NCI-H446 (cell line): ENCODE results near the gene BHMT2.

Experiments
- DNase-seq, 2 experiments: peaks; one replicate each; lab custom pipeline; 2025; lab: John Stamatoyannopoulos, UW

The BHMT2 gene

GRCh38 chr5:79070350-79070667, 742 bp downstream of the BHMT2 start:
- DNase-seq, result no peak

DNA sequence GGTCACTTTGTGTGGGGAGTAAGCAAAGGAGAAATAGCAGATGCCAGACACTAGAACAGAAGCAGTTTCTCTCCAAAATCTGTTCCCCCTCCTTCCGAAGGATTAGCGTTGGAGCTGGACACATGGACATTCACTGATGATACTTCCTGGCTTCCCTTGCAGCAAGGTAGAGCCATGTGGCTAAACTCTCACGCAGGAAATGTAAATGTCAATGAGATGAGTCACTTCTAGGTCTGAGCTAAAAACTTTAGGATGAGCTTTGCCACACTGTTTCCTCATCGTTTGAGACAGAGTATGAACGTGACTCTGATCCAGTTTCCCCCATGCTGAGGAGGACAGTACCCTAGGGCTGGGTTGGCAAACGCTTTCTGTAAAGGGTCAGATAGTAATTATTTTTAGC, 5.1 kb downstream of the BHMT2 start:
- DNase-seq, result no peak

DNA sequence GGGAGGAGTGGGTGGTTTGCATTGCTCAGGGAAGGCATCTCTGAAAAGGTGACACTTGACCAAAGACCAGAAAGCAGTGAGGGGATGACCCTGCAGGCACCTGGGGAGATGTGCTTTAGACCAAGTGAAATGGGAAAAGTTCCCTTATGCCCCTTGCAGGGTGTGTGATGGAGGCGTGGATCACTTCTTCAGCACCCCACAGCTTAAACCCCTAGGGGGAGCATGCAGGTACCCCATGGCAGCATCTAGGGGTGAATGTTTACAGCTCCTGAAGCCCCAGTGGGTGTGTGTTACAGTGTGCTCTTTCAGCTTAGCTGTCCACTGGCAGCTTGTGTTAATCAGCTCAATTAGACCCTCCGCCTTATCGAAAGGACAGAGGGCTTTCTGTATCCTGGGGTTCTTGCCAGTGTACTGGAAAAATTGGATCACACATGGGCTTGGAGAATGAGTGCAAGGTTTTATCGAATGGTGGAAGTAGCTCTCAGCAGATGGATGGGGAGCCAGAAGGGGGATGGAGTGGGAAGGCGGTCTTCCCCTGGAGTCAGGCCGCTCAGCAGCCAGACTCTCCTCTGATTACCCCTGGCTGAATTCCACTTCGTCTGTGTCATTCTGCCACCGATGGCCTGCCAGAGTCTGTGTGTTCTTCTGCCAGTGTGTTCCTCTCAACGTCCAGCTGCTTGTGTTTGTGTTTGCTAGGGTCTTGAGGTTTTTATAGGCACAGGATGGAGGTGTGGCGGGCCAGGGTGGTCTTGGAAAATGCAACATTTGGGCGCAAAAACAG, 6.3 kb downstream of the BHMT2 start:
- peak; percentile 33 to 79 for DNase-seq

GRCh38 chr5:79076819-79077218, 7.3 kb downstream of the BHMT2 start:
- no peak for DNase-seq

- DNase-seq, result no peak
Observed at GRCh38 chr5:79077680-79078365, 8.3 kb downstream of the BHMT2 start.

DNA sequence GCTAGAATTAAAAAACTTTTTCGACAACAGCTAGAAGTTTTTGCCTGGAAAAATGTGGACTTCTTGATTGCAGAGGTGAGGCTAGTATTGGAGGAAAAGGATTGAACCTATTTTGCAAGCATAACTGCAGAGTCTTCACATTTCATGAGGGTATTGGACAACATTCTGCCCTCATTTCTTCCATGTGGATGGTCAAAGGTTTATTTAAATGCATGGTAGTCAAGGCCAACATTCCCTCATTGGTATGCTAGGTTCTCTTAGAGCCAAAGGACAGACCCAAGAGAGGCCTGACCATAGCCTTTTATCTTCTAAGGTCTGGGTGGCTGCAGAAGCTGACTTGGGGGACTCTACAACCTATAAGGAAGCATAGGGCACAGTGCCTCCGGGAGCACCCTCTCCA, 11.2 kb downstream of the BHMT2 start:
- DNase-seq, result no peak

DNA sequence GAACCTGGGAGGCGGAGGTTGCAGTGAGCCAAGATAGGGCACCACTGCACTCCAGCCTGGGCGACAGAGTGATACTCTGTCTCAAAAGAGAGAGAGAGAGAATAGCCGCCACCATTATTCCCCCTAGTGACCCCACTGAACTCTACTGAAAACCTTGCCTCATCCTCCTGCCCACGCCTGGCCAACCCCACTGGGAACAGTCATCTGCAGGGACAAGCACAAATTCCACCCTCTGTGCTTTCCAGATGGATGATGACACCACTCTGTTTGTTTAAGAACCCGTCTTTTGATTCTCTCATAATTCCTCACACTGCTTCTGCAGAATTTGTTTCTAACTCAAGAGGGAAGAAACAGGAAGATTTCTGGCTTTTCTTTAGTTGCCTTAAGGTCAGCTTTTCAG, 12.2 kb downstream of the BHMT2 start:
- no peak for DNase-seq

DNA sequence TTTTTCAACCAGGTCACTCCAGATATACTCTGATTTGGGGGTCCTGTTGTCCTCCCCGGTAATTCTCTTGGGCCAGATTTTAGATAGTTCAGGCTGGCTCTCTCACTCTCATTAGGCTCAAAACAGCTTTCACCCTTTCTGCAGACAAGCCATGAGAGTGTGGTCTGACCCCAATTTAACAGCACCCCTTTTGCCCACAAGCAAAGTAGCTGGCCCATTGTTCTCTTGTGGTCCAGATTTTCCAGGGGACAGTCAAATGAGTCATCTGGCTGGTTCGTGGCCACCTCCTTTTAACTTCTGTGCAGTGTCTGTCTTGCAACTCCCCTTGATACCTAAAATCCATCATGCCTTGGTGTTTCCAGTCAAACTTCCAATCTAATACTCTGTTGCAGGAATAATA, 16.5 kb downstream of the BHMT2 start:
- no peak for DNase-seq

DNA sequence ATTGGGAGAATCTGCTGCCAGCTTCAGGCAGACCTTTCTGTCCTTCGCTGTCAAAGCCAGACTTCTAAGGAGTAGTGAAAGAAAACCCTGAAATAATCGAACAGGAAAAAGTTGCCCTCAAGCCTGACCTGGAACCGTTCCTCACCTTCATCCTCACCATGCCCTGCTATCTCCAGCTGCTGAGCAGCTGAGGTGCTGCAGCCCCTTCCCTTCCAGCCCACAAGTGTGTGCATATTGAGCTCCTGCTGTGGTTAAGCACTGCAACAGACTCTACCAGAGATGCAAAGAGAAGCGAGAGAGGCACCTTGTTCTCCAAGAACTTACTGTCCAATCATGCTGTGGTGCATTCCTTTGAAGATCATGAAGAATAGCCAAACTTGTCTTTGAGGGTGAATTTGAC, 18.9 kb downstream of the BHMT2 start:
- no peak for DNase-seq

DNA sequence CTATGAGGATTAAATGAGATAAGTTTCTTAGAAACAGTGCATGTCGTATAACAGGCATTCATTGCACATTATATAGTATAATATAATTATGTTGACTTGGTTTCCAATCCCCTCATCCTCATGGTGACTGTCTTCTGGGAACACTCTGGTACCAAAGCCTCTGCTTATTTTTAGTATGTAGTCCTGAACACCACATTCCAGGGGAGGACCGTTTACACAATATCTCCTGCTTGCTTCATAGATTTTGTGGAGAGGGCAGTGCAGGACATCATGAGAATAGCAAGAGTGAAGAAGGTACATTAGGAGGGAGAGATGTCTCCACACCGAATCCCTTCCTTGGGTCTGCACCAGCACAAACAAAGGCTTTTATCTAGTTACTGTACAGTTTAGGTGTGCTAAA, 21.5 kb downstream of the BHMT2 start:
- no peak for DNase-seq

GRCh38 chr5:79093762-79094161, 24.2 kb downstream of the BHMT2 start:
- peak in 1 of 2 experiments; percentile 70 for DNase-seq

DNA sequence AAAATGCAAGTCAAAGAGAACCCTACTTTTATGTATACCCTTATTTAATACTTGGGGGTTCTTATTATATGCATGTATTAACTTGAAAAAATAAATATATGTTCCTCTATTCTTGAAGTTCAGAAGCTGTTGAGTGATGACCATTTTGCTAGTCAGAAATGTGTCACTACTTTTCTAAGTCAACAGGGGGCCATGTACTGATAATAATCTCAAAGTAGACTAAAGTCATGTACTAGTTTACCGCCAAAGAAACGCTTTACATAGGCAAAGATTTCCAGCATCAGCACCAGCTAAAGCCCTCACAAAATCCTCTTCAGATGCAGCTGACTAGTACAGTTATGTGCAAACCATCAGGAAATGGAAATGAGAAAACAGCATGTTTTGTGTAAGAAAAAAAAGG, 36.3 kb downstream of the BHMT2 start:
- no peak for DNase-seq

DNA sequence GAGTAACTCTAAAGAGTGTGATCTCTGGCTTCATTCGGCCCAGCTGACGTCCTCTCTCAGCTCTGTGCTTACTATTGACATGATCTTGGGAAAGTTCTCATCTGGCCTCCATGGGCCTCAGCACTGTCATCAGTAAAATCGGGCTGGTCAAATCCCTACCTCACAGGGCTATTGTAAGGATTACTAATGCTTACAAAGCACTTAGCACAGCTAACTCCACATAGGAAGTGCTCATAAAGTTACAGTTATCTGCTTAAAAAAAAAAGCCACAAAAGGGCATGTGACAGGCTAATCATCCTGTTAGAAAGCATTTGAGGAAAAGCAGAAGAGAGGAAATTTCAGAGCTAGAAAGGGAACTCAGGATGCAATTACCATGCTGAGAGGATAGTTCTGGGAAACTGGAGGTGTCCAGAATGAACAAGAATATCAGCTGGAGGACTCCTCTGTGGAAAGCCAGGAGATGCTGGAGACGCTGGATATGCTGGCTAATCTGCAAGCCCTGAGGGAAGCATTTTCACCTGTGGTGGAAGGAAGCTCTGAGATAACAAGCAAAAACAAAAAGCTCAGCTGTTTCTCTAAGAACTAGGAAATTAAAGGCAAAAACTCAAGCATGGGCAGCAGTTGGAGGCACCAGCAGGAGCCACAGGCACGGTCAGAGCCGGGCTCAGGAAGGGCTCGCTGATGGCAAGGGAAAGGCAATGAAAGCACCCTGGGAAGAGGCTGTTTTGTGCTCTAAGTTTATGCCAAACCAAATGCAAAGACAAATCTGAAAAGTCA, 37.6 kb downstream of the BHMT2 start:
- DNase-seq, result no peak

GRCh38 chr5:79108086-79108485, 38.5 kb downstream of the BHMT2 start:
- DNase-seq, result no peak

GRCh38 chr5:79108792-79109191, 39.2 kb downstream of the BHMT2 start:
- DNase-seq, result no peak

DNA sequence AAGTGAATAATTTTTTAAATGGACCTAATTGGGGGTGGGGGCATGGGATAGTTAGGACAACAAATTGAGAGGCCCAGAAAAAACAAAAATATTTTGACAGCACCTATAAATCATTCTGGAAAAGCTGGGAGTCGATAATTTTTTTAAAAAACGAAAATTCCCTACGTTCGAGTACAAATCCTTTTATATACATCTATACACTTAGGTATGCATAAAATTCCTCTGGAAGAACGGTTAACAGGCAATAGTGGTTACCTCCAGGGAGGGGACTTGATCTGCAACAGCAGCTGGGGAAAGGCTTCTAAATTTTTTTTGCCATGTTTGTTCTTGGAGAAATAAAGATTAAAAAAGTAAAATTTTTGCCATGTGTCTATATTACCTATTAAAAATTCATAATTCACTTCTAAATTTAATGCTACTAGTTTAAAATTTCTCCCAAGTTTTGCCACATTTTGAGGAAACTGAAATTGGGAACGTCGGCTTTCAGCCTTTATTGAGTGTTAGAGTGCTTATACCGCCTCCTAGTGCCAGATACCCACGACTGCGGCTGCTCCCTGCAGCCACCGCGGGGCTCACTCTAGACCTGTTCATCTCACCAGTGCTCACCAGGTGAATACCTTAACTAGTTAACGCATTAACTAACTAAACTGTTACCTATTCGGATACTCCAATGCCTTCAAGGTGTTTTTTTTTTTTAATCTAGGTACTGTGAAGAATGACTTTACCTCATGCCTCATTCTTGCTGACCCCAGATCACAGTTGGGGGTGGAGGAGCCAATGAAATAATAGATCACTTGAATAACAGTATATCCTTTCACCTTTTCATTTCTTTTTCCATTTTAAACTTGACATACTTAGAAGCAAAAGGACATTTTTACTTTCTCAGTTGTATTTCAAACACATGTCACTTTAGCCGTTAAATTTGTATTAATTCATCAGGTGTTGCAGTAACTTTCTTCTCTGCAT, 40.2 kb downstream of the BHMT2 start:
- no peak for DNase-seq

GRCh38 chr5:79111387-79111959, 41.9 kb downstream of the BHMT2 start, which contains the start of gene BHMT:
BHMT (plus strand) TSS chr5:79111809; CDS start chr5:79111886, 77 bp downstream.
- no peak for DNase-seq

DNA sequence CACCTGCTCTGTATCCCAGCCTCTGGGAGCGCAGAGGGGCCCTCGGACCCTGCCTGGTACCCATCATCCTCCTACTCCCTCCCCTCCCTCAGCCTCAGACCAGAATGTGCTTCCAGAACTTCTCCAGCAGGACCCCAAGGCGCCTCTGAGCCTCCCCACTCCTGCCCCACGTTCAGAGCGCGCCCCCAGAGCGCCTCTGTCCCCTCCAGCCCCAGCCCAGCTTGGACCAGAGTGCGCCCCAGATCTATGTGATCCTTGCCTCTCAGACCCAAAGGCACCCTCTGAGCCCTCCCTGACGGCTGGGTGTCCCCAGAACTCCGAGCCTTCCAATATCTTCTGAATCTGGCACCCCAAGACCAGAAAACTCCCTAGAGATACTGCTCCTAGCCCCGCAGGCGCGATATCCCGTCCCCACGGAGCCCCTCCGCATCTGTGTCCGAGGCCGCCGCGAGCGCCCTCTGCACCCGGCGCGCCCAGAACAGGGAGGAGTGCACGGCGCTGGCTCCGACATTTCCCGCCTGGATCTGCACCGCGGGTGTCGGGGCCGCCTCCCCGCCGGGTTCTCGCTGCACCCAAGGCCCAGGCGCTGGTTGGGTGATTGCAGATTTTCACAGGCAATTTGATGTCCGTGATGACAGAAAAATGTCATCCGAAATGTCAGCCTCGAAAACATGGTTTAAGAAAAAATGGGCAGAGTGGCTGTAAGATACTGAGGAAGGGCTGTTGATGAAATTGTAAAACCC, 42.6 kb downstream of the BHMT2 start:
- DNase-seq, result no peak

DNA sequence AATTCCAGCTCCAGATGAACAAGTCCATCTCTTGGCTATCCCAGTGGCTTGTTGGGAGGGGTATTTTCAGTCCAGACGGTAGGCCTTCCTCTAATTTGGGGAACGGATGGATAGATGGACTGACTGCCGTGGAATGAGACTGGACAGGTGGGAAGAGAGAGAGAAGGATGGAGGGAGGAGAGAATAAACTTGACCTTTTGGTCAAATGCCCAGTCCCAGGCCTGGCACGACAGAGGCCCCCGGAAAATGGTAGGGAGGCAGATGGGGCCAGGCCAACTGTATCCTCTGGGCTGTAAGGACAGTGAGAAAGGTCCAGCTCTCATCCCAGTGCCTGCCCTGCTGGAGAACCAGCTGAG, 43.1 kb downstream of the BHMT2 start:
- DNase-seq, result no peak

DNA sequence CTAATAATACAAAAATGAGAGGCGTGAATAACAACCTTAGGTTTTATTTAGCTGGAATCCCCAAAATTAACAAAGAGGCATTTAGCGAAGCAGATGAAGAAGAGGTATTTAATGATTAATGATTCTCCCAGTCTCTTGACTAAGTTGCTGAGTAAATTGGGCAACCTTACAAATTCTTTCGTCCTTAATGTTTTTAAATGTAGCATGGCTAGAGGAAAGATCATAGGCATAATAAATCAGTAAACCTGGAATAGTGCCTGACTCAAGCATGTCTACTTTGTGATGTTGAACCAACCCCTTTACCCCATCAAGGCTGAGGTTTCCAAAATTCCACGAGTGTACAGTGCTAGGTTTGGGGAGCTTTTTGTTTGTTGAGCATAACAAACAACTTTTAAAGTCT, 49.9 kb downstream of the BHMT2 start:
- DNase-seq, result no peak

- no peak for DNase-seq
Observed at GRCh38 chr5:79120221-79120620, 50.7 kb downstream of the BHMT2 start.
